PFSK-1 (cell line): ENCODE results near the gene FBLN1.

Experiments
- FOXP2 ChIP-seq: optimal IDR thresholded peaks from 2 replicates; pipeline ENCODE3; 2011; ENCODE audit warnings: borderline replicate concordance, control low read depth, inconsistent platforms; ENCODE audit not compliant: insufficient read depth; ENCODE audit errors: extremely low read length, extremely low read depth
- POLR2AphosphoS5 ChIP-seq: IDR thresholded peaks from 2 replicates; pipeline ENCODE4 v1.6.1; 2012; ENCODE audit warnings: low read depth, mild to moderate bottlenecking, control low read depth, low read length, moderate library complexity
- REST ChIP-seq, 2 experiments: IDR thresholded peaks; 2 replicates each; pipeline versions ENCODE4 v1.6.1 to v1.8.0; 2011 to 2012; ENCODE audit warnings: low read depth in 2 of 2, low read length in 2 of 2, control low read depth in 1 of 2, inconsistent platforms in 1 of 2, mild to moderate bottlenecking in 1 of 2, moderate library complexity in 1 of 2; ENCODE audit not compliant: insufficient read depth in 1 of 2
- SIN3A ChIP-seq: IDR thresholded peaks from 2 replicates; pipeline ENCODE4 v1.6.1; 2012; ENCODE audit warnings: mild to moderate bottlenecking, low read length, moderate library complexity, borderline replicate concordance; ENCODE audit not compliant: insufficient read depth
- TAF1 ChIP-seq: IDR thresholded peaks from 2 replicates; pipeline ENCODE4 v1.6.1; 2012; ENCODE audit warnings: low read length, control low read depth, borderline replicate concordance; ENCODE audit not compliant: insufficient read depth

- no peak for TF ChIP-seq TAF1
- no peak for TF ChIP-seq POLR2AphosphoS5
- no peak for TF ChIP-seq REST (IDR thresholded peaks at IDR 0.05; ENCODE audit: insufficient read depth in 1 of 2, low read depth in 2 of 2, low read length in 2 of 2)
- no peak for TF ChIP-seq SIN3A
- no peak for TF ChIP-seq FOXP2
Measured at GRCh38 chr22:45594123-45594941, 91.6 kb downstream of the FBLN1 start.
